GM19239 (cell line): Measurements from ENCODE around the gene LRRC39.
A peak's percentile ranks its signal among the peaks of the same experiment; 100 is the strongest.

Experiments used
- DNase-seq: peaks from one replicate; pipeline ENCODE4 v3.0.0; 2011; ENCODE audit warnings: low spot score; ENCODE audit not compliant: insufficient read length
- FAIRE-seq: peaks from 2 replicates; lab custom pipeline; 2011; peaks lifted over from hg19 to GRCh38; lab: Jason Lieb, UNC

LRRC39 gene

GRCh38 chr1:100152271-100152670, 25.8 kb downstream of the LRRC39 start:
- FAIRE-seq (peak; percentile 84), DNase-seq (peak; percentile 22)

DNA sequence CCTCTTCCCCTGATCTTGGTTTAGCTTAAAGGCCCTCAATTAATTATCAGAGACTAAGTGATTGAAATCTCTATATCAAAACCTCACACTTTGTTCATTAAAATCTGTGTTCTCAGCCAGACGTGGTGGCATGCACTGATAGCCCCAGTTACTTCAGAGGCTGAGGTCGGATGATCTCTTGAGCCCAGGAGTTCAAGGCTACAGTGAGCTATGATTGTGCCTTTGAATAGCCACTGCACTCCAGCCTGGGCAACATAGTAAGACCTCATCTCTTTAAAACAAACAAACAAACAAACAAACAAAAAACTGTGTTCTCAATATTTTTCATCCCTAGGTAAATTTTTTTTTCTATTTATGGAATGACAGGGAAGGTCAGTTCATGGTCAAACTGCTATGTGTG, 26.4 kb downstream of the LRRC39 start:
- DNase-seq: no peak

DNA sequence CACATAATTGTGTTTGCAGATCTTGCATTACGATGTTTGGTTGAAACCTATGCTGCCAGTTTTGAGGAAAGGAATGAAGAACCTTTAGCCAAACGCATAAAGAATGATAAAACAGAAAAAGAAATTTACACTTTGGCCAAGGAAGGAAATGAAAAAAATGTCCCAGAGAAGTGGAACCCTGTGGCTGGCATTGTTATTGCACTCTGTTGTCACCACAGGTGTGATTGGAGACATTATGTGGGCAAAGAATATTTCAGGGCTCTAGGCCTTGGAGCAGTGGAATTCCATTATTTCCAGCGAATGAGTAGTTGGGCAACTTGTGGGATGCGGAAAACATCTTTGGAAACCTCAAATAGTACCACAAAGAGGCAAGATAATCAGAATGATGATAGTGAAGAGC, 30.2 kb downstream of the LRRC39 start:
- FAIRE-seq (no peak), DNase-seq (no peak)

More for the DNA sequence above, 26.4 kb downstream of the LRRC39 start:
- FAIRE-seq: no peak

- DNase-seq (no peak), FAIRE-seq (no peak)
Observed at GRCh38 chr1:100146958-100147357, 31.1 kb downstream of the LRRC39 start.

- FAIRE-seq: no peak
- DNase-seq: no peak
Observed at GRCh38 chr1:100145116-100145515, 32.9 kb downstream of the LRRC39 start.

DNA sequence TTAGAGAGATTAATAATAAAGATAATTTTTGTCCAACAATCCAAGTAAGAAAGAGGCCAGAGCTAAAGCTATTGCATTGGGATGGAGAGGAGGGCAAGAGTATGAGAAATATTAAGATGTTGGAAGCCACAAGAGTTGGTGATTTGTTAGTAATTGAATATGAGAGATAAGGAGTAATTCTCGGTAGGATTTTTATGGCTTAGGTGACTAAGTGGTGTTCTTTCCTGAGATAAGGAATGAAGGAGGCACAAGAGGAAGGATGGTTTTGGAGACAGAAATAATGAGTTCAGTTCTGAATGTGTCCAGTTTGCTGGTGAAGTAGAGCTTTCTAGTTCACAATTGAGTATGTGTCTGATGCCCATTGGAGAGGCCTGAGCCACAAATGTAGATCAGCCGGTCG, 35.7 kb downstream of the LRRC39 start:
- FAIRE-seq (no peak), DNase-seq (no peak)

DNA sequence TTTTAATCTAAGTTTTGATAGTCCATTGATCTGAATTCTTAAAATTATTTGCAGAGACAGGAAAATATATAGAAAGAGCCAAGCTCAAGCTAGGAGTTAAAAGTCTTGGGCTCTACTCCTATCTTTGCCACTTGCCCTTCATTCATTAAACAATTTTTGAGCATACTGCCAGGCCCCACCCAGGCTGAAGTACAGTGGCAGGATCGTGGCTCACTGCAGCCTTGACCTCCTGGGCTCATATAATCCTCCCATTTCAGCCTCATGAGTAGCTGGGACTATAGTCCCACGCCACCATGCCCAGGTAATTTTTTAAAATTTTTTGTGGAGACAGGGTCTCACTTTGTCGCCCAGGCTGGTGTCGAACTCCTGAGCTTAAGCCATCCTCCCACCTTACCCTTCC, 36.9 kb downstream of the LRRC39 start:
- DNase-seq (no peak), FAIRE-seq (no peak)

DNA sequence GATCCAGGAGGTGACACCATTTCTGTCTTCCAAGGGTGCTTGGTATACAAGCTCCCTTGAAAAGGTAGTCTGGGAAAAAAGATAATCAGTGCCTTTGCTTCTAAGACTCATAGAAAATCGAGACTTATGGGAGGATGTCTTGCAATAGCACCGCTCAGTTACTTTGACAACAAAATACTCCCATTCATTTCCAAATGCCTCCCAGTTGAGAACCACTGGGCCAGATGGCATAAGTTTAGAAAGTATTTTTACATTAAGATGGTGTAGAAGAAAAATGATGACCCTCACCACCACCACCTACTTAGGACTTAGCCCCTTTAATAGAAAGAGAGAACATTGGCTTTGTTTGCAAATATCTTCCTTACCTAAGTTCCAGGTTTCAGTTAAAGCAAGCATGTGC, 40.5 kb downstream of the LRRC39 start:
- no peak for FAIRE-seq
- no peak for DNase-seq

DNA sequence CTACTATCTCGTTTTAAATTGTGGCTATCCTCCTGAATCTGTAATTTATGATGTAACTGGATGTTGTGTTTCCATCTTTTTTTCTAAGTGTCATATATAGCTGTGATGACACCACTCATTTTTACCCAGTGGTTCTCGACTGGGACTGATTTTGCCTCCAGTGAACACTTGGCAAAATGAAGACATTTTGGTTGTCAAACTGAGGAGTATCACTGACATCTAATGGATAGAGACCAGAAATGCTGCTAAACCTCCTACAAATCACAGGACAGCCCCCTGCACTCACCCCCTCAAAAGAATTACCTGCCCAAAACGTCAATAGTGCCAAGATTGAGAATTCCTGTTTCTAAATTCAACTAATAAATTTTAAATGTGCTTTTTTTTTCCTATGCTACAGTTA, 43.2 kb downstream of the LRRC39 start:
- peak; percentile 18 for FAIRE-seq
- no peak for DNase-seq

GRCh38 chr1:100132566-100133477, 45.2 kb downstream of the LRRC39 start, which contains the start of the genes SASS6 and TRMT13:
SASS6 (minus strand) TSS chr1:100132930; CDS start chr1:100132814, 116 bp downstream.
TRMT13 (plus strand) TSS chr1:100133163; CDS start chr1:100133169, 6 bp downstream.
- DNase-seq: peak; percentile 53
- FAIRE-seq: peak; percentile 99

DNA sequence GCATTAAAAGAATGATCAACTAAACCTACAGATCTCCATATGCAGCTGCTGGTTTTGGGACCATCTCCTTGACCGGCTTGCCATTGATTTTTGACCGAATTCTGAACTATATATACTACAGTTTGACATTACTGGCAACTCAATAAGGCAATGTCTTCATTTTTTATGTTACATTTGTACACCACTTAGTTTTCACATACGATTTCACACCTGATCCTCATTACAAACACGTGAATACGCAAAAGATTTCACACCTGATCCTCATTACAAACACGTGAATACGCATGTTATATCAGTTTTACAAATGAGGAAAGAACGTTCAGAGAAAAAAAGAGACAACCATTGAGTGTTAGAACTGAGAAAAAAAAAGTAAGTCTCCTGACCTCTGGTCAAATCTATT, 46.4 kb downstream of the LRRC39 start:
- FAIRE-seq (peak; percentile 11), DNase-seq (no peak)

DNA sequence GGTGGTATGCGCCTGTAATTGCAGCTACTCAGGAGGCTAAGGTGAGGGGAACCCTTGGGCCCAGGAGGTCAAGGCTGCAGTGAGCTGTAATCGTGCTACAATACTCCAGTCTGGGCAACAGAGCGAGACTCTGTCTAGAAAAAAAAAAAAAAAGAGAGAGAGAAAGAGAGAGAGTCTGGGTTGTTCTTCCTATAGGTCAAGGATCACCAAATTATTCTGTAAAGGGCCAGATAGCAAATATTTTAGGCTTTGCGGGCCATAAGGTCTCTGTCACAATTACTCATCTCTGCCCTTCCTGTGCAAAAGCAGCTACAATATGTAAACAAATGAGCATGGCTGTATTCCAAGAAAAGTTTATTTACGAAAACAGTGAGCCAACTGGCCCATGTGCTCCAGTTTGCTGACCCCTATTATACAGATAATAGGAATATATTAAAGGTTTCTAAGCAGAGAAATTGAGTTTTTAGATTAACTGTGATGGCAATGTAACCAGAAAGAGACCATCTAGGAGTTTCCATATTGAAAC, 47.4 kb downstream of the LRRC39 start:
- FAIRE-seq: no peak

GRCh38 chr1:100127226-100127625, 50.8 kb downstream of the LRRC39 start:
- FAIRE-seq: no peak

More for the DNA sequence above, 47.4 kb downstream of the LRRC39 start:
- DNase-seq: no peak

GRCh38 chr1:100122177-100122576, 55.9 kb downstream of the LRRC39 start:
- DNase-seq: no peak
- peak; percentile 81 for FAIRE-seq

More at GRCh38 chr1:100127226-100127625, 50.8 kb downstream of the LRRC39 start:
- DNase-seq: no peak

DNA sequence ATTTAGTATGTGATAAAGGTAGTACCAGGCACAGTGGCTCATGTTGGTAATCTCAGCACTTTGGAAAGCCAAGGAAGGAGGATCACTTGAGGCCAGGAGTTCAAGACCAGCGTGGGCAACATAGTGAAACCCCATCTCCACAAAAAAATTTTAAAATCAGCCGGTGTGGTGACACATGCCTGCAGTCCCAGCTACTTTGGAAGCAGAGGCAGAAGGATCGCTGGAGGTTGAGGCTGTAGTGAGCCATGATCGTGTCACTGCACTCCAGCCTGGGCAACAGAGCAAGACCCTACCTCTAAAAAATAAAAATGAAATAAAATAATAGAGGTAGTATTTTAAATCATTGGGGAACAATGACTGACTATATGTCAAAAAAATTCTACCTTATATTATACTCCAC, 62.5 kb downstream of the LRRC39 start:
- no peak for FAIRE-seq
- no peak for DNase-seq

GRCh38 chr1:100109554-100110066, 68.4 kb downstream of the LRRC39 start:
- DNase-seq: no peak

GRCh38 chr1:100107696-100108095, 70.4 kb downstream of the LRRC39 start:
- FAIRE-seq (no peak), DNase-seq (no peak)

More at GRCh38 chr1:100109554-100110066, 68.4 kb downstream of the LRRC39 start:
- no peak for FAIRE-seq

DNA sequence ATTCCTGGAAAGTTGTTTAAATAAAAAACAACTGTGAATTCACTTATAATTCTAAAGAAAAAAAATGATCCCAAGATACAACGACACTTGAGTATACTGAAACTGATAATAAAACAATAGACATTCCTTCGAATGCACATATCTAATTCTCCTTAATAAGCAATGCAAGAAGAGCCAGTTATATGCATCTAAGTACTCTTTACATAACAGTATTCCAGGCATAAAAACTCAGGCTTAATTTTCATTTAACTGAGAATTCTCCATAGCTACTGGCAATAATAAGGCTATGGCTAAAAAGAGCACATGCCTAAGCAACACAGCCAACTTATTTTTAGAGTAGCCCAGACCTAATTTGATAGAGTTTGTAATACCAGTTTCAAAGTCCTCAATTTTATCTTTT, 76.5 kb downstream of the LRRC39 start:
- no peak for FAIRE-seq
- no peak for DNase-seq

DNA sequence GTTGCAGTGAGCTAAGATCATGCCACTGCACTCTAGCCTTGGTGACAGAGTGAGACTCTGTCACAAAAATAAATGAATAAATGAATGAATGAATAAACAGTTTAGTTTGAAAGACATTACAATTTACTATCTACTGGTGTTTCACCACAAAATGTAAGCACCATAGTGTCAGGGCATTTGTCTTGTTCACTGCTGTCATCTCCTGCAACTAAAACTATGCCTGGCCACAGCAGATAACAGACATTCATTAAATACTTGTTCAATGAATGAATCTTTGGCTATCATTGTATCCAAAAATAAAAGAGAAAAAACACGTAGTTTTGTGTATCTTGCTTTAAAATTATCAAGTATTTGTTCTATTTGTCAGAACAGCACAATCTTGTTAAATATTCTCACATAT, 77.9 kb downstream of the LRRC39 start:
- no peak for FAIRE-seq

More for the DNA sequence above, 77.9 kb downstream of the LRRC39 start:
- DNase-seq: no peak
